Loucy (cell line): ENCODE measurements around the gene CTNND2.

Experiments
- EZH2phosphoT487 ChIP-seq: fragments of 200-600 bp; IDR thresholded peaks from 2 replicates; pipeline ENCODE4 v1.6.1; 2018; ENCODE audit warnings: antibody characterized with exemption, mild to moderate bottlenecking, moderate library complexity, borderline replicate concordance
- TF ChIP-seq, protein P1 (sequence below): fragments of 200-600 bp; sonication (generic); conservative IDR thresholded peaks from 2 replicates; pipeline ENCODE4 v1.5.1; 2014; ENCODE audit warnings: mild to moderate bottlenecking, antibody characterized with exemption, low read length

DNA sequence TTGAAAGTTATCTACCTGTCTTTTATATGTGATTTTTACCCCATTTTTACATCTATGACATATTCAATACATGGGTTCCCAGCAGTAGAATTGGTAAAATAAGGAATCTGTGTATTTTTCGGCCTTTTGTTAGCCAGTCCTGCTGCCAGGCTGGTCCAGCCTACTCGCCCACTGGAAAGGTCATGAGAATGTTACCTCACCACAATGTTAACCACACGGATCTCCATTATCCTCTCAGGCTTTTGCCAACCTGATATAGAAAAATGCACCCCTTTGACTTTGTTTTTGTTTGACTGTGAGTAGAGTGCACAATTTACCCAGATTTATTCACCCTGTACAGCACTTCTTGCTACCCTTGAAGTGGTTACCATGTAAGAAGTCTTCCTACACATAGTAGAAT lies 167.2 kb downstream of the CTNND2 start:
- TF ChIP-seq, protein P1, sequence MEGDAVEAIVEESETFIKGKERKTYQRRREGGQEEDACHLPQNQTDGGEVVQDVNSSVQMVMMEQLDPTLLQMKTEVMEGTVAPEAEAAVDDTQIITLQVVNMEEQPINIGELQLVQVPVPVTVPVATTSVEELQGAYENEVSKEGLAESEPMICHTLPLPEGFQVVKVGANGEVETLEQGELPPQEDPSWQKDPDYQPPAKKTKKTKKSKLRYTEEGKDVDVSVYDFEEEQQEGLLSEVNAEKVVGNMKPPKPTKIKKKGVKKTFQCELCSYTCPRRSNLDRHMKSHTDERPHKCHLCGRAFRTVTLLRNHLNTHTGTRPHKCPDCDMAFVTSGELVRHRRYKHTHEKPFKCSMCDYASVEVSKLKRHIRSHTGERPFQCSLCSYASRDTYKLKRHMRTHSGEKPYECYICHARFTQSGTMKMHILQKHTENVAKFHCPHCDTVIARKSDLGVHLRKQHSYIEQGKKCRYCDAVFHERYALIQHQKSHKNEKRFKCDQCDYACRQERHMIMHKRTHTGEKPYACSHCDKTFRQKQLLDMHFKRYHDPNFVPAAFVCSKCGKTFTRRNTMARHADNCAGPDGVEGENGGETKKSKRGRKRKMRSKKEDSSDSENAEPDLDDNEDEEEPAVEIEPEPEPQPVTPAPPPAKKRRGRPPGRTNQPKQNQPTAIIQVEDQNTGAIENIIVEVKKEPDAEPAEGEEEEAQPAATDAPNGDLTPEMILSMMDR = no peak
- TF ChIP-seq EZH2phosphoT487 = no peak
